GM18499 (cell line): Measurements from ENCODE around the gene ATP2A3.

ENCODE experiments used
- ATAC-seq: cut with Tn5 transposase; IDR thresholded peaks from one replicate; pipeline ENCODE4 v1.9.1; 2021; ENCODE audit warnings: moderate number of reproducible peaks; ENCODE audit not compliant: insufficient read depth, unreplicated experiment

The ATP2A3 gene

GRCh38 chr17:3974138-3974687 is 10.0 kb upstream of the ATP2A3 start:
- ATAC-seq = no peak

DNA sequence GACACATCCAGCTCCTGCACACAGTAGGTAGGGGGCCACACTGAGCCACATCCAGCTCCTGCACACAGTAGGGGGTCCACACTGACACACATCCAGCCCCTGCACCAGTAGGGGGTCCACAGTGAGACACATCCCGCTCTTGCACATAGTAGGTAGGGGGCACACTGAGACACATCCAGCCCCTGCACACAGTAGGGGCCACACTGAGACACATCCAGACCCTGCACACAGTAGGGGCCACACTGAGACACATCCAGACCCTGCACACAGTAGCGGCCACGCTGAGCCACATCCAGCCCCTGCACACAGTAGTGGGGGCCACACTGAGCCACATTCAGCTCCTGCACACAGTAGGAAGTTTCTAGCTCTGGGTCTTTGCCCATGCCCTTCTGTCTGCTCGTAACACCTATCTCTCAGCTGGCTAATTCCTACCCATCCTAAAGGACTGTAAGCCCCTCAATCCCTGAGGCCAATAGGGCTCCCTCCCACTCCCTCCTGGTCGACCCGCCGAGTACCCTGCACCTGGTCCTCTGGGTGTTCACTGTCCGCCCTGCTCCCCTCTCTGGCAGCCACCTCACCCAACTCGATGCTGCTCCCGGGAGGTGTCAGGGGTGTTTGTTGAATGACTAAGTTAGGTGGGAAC is 9.4 kb upstream of the ATP2A3 start:
- no peak for ATAC-seq

- ATAC-seq = no peak
These were observed 8.7 kb upstream of the ATP2A3 start for GRCh38 chr17:3972931-3973330.

DNA sequence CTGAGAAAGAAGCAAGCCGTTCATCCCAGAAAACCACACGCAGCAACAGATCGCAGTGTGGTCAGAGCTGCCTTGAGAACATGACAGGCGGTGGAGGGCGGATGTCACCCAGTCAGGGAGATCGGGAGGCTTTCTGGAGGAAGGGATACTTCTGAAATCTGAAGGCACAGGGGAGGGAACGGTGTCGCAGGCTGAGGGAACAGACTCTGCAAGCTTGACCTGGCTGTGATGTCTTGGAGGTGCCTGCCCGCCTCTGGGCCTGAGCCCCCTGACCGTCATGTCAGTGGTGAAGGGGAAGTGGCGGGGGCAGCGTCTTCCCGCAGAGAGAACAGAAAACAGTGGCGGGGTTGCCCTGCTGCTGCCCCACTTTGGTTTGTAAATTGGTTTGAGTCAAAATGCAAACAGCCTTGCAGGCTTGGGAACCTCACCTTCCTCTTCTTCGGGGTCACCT is 8.1 kb upstream of the ATP2A3 start:
- ATAC-seq = no peak

- no peak for ATAC-seq
These were observed 6.4 kb upstream of the ATP2A3 start for GRCh38 chr17:3970668-3971067.

DNA sequence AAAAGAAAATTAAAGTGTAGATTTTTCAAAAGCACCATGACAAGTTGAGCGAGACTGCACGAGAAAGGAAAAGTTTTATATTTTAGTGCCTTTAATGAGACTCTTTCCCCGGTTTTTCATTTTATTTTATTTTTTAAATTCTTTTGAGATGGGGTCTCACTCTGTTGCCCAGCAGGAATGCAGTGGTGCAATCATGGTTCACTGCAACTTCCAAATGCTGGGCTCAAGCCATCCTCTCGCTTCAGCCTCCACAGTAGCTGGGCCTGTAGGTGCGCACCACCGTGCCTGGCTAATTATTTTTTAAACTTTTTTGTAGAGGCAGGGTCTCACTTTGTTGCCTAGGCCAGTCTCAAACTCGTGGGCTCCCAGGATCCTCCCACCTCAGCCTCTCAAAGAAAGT is 5.7 kb upstream of the ATP2A3 start:
- no peak for ATAC-seq

DNA sequence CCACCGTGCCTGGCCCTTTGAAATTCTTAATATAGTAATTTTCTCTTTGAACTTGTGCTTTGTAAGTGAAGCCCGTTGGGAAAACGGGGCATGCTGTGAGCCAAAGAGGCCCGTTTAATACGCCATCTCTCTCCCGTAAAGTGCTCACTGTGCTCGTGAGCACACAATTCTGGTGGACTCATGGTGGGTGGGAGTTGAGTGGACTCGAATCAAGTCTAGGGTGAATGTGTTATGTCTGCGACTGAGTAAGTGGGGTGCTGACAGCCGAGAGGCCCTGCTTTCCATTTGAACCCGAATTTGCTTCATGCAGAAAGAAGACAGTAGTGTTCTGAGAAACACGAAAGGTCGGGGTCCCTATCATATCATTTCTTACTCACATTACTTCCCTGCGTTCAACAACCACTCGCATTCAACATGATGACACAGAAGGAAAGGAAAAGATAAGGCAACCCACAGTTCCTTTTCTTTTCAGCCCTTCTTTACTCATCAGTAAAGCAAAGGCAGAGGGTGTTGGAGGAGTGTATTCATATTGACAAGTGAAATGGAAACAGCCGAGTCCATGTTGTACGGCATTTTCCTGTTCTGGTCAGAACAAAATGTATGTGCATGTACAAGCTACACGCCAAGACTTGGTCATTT is 4.8 kb upstream of the ATP2A3 start:
- ATAC-seq = no peak

- no peak for ATAC-seq
These were observed 3.8 kb upstream of the ATP2A3 start for GRCh38 chr17:3968015-3968414.

DNA sequence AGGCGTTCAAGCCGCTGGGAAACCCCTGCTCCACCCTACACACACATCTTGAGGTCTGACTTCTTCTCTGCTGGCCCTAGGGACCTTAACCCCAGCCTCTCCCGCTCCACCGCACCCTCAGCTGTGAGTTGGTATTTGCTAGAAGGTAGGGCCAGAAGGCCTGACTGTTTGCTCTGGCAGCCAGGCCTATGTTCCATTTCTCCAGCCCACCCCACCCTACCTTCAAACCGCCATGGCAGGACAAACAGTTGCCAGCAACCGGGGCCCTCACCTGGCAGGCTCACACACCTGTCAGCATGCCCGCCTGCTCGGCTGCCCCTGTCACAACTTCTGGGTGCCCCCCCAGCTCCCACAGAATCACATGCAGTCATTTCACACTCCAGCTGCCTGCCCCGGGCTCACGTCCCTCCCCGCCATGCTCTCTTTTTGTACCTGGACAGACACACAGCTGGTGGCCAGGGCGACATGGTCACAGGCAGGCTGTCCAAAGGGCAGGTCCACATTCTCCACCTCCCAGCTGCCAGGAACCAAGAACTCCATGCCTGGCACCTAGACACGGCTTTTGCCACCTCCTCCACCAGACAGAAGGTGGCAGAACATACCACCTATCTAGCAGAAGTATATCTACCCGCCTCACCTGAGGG is 2.6 kb upstream of the ATP2A3 start:
- ATAC-seq = no peak

GRCh38 chr17:3965118-3965800 is 1.0 kb upstream of the ATP2A3 start:
- ATAC-seq = no peak

DNA sequence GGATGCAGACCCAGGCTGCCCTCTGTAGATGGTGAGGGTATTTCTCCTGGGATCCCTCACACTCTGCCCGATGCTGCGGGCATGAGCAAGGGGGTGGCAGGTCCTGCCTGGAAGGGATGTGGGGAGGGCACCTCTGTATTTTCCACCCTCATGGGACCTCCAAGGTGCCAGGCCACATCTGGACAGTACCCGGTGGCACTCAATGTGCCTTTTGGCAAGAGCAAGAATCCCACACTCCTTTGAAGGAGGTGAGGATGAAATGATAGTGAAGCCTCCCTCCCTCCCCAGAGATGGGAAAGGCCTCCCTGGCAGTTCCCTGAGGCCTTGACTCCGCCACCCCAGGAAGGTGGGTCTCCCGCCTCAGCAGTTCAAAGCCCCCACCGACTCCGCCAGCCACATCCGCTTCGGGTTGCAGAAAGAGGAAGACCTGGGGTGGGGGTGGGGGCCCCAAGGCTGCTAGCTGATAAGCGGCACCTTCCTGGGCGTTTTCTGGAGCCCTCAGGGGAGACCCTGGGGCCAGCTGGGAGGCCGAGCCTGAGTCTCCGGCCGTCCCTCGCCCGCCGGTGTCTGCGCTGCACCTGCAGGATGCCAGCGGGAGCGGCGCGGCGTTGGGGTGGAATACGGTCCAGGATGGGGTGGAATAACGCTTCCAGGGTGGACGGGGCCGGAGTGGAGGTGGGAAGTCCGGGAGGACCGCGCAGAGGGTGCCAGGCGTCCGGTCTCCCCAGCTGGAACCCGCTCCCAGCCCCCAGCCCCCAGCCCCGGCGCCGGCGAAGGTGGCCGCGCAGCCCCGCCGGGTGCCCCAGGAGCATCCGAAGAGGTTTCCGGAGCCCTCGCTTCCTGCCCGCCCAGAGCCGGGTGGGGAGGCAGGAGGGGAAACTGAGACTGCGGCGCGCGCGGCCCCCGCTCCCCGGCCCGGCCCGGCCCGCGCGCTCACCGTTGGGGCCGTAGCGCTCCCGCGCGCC is 718 bp downstream of the ATP2A3 start:
- no peak for ATAC-seq

DNA sequence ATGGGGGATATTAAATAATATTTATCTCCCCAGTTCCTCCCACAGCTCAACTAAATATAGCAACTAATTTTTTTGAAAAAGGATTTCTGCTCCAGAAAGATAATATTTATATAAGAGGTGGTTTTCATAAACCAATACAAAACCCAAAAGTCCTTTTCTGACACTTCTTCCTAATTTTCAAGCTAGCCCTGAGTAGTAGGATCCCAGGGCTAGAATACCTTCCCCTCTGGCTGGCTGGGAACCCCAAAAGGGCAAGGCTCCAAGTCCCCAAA is 1.3 kb downstream of the ATP2A3 start:
- no peak for ATAC-seq

- no peak for ATAC-seq
These were observed 1.8 kb downstream of the ATP2A3 start for GRCh38 chr17:3962217-3962964.

GRCh38 chr17:3961564-3962047 is 2.6 kb downstream of the ATP2A3 start:
- no peak for ATAC-seq

DNA sequence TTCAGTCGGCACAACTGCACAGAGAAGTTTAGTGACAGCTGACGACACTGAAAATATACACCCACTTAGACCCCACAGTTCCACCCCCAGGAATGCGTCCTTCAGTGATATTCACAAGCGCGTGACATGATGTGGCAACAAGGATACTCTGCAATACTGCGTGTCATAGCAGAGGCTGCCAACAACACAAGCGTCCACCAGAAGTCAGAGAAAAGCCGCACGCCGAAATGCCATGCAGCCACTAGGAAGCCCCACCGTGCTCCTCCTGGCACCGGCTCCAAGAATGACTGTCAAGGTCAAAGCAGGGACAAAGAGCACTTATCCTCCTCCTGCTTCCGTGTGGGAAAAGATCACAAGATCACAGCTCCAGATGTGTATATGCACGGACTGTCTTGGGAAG is 3.5 kb downstream of the ATP2A3 start:
- no peak for ATAC-seq

DNA sequence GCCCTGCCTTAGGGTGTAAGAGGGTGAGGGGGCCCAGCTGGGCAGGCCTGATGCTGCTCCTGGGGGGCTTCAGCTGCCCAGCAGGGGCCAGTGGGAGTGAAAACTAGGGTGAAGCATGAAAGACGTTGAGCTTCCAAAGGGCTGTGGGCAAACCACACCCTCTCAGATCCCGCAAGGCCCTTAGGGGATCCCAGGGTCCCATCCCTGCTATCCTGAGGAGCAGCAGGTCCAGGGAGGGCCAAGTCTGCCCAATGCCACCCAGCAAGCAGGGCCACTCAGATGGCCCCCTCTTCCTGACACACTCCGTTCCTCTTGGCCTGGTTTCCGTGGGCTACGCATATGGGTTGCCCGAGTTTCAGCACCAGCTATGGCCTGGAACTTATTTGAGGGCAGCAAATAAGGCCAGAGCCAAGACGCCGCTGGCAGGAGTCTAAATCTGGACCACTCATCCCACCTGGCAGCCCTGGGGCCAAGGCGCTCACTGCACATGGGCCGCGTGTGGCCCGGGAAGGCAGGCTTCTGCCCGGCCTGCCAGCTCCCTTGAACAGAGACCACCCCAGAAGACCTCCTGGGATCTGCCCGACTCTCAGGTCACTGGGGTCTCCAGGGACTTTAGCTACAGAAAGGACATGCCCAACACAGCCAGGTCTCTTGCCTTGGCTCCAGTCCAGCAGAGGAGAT is 4.2 kb downstream of the ATP2A3 start:
- ATAC-seq = no peak

- no peak for ATAC-seq
These were observed 4.8 kb downstream of the ATP2A3 start for GRCh38 chr17:3959295-3959899.
